ENCODE results near the gene SMIM27. TPM values are rescaled to one million over a fixed set of nuclear protein-coding genes. Genes with fewer than 3 reads are reported as not detected.

Gene SMIM27, protein sequence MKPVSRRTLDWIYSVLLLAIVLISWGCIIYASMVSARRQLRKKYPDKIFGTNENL
- total RNA-seq = 1 to 10 TPM; 2.8 to 3.0 TPM

DNA sequence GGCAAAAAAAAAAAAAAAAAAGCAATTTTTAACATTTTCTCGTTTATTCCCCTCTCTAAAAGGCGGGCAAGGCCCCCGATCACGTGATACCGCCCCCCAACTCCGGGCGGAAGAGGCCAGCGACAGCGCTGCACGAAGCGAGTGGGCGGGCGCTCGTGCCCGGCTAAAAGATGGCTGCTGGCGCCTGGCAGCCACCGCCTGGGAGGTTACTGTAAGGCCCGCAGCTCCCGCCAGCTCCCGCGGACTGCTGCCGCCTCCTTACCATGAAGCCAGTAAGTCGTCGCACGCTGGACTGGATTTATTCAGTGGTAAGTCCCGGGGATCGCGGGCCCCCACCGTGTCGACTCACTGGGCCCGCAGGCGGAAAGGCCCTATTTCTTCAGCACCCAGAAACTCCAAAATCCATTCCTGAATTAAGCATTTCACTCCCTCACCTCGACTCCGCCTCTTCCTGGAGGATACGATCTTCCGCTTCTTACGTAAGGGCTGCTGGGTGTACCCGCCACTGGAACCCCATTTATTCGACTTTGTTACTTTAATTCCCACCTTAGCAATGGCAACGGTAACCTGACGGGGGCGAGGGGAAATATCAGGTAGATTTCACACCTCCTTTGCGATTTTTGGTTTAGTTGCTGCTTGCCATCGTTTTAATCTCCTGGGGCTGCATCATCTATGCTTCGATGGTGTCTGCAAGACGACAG, at the start of gene SMIM27, which contains the start of gene TOPORS:
TSS of gene SMIM27 (plus strand) at position 156 of the 701 bp plus-strand sequence. CDS start at position 264, 108 bp downstream.
TSS of gene TOPORS (minus strand) at position 415 of the 701 bp plus-strand sequence. CDS start at position 265, 150 bp downstream.

DNA sequence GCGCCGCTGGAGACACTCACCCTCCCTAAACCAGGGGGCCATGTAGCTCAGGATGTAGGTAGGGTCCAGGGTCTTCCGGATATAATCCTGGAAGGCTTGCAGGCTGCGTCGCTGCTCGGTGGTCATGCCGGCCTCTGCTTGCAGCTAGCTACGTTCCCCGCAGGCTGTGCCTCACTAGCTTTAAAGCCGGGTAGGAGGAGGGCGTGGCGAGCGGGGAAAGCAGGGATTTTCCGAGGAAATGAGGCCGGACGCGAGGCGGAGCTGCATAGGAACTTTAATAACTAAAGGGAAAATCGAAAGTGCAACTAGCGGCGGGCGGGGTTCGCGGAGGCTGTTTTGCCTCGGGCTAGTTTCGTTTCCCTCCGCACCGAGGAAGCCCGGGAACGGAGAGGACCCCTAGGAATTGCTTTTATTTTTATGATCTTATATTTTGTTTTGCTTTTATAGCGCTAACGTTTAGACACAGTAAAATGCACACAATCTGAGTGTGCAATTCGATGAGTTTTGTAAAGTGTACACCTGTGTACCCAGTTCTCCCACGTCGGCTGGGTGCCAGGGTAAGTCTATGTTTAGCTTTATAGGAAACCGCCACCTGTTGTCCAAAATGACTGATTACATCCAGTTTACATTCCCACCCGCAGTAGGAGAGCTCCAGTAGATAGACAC, 26.0 kb upstream of the SMIM27 start, which contains the start of gene RIGI:
TSS of gene RIGI (minus strand) at position 156 of the 666 bp plus-strand sequence. CDS start at position 126, 30 bp downstream.

GRCh38 chr9:32572900-32573523, 20.9 kb downstream of the SMIM27 start, which contains the start of gene NDUFB6:
TSS of gene NDUFB6 (minus strand) at chr9:32573159. CDS start at chr9:32573060, 99 bp downstream.

Other genes with a start within 250 kb of the SMIM27 start
- gene ACO1, start 167.7 kb upstream of the SMIM27 start, total RNA-seq = 10 to 100 TPM; 13.3 to 53.7 TPM
- 10 to 100 TPM; 65.0 to 92.6 TPM for gene RIGI, start 26.1 kb upstream of the SMIM27 start, total RNA-seq
- 10 to 100 TPM; 25.1 to 27.6 TPM for gene TOPORS, start 259 bp downstream of the SMIM27 start, total RNA-seq
- gene NDUFB6, start 20.8 kb downstream of the SMIM27 start, total RNA-seq = 10 to 100 TPM; 28.2 to 32.3 TPM
- under 1 TPM; under 0.01 TPM for gene TAF1L, start 83.3 kb downstream of the SMIM27 start, total RNA-seq
- under 1 TPM; under 0.01 TPM for gene TMEM215, start 231.2 kb downstream of the SMIM27 start, total RNA-seq

Measured in melanocyte of skin (primary cell).